GM23248 (cell line): Measurements from ENCODE around the gene GPATCH8. TPM values are rescaled to one million over a fixed set of nuclear protein-coding genes. Genes with fewer than 3 reads are reported as not detected.
A peak's percentile ranks its signal among the peaks of the same experiment; 100 is the strongest.

ENCODE experiments used
- DNase-seq: peaks from one replicate; pipeline ENCODE4 v3.0.0-alpha.2; 2015
- H2AFZ ChIP-seq: fragments of 200-600 bp; sonication (generic); 2 replicates; pipeline ENCODE4 v1.6.1; 2016; ENCODE audit warnings: antibody characterized with exemption
- H3F3A ChIP-seq: fragments of 200-600 bp; sonication (generic); 2 replicates; pipeline ENCODE4 v1.6.1; 2016; ENCODE audit warnings: mild to moderate bottlenecking, antibody characterized with exemption, mixed run types; ENCODE audit not compliant: insufficient read depth
- H3K27ac ChIP-seq: fragments of 200-600 bp; sonication (generic); 2 replicates; pipeline ENCODE4 v1.5.1; 2016; ENCODE audit warnings: mild to moderate bottlenecking
- H3K27me3 ChIP-seq: fragments of 200-600 bp; sonication (generic); replicated peaks from 2 replicates; pipeline ENCODE4 v1.6.1; 2016; ENCODE audit warnings: mild to moderate bottlenecking; ENCODE audit not compliant: insufficient read depth
- H3K36me3 ChIP-seq: fragments of 200-600 bp; sonication (generic); 2 replicates; pipeline ENCODE4 v1.6.1; 2016; ENCODE audit warnings: low read depth, mild to moderate bottlenecking
- H3K4me1 ChIP-seq: fragments of 200-600 bp; sonication (generic); 2 replicates; pipeline ENCODE4 v1.6.1; 2016; ENCODE audit warnings: mild to moderate bottlenecking; ENCODE audit not compliant: insufficient read depth
- H3K4me2 ChIP-seq: fragments of 200-600 bp; sonication (generic); one replicate; pipeline ENCODE4 v1.6.1; 2016; ENCODE audit warnings: mild to moderate bottlenecking; ENCODE audit not compliant: unreplicated experiment
- H3K4me3 ChIP-seq: fragments of 200-600 bp; sonication (generic); 2 replicates; pipeline ENCODE4 v1.5.1; 2016; ENCODE audit warnings: mild to moderate bottlenecking
- H3K79me2 ChIP-seq: fragments of 200-600 bp; sonication (generic); 2 replicates; pipeline ENCODE4 v1.6.1; 2016; ENCODE audit warnings: mild to moderate bottlenecking; ENCODE audit not compliant: insufficient read depth
- H3K9ac ChIP-seq: fragments of 200-600 bp; sonication (generic); 2 replicates; pipeline ENCODE4 v1.6.1; 2016; ENCODE audit warnings: mild to moderate bottlenecking
- H3K9me2 ChIP-seq: fragments of 200-600 bp; sonication (generic); 2 replicates; pipeline ENCODE4 v1.6.1; 2016; ENCODE audit warnings: mixed run types, mild to moderate bottlenecking, moderate library complexity; ENCODE audit not compliant: insufficient read depth
- H3K9me3 ChIP-seq: fragments of 200-600 bp; sonication (generic); one replicate; pipeline ENCODE4 v1.6.1; 2017; ENCODE audit warnings: low read depth
- H4K20me1 ChIP-seq: fragments of 200-600 bp; sonication (generic); 2 replicates; pipeline ENCODE4 v1.6.0; 2016; ENCODE audit not compliant: insufficient read depth
- EZH2 ChIP-seq: fragments of 200-600 bp; sonication (generic); IDR thresholded peaks from 2 replicates; pipeline ENCODE4 v1.6.1; 2018; ENCODE audit warnings: antibody characterized with exemption, mild to moderate bottlenecking; ENCODE audit not compliant: insufficient read depth, poor library complexity, severe bottlenecking
- EZH2phosphoT487 ChIP-seq: fragments of 200-600 bp; sonication (generic); IDR thresholded peaks from 2 replicates; pipeline ENCODE4 v1.6.1; 2018; ENCODE audit warnings: antibody characterized with exemption, moderate library complexity, mild to moderate bottlenecking, low read depth; ENCODE audit not compliant: insufficient read depth
- WGBS, 2 experiments: methylation state at CpG; one replicate each; pipeline ENCODE4 v1.1.6; 2015 to 2017; ENCODE audit warnings: low lambda C conversion rate in 2 of 2, low coverage in 1 of 2; ENCODE audit errors: missing lambda C conversion rate in 2 of 2; 5-methylcytosine and 5-hydroxymethylcytosine counted together
- in situ Hi-C: fragments of 300-500 bp; cut with MboI; formaldehyde crosslinking; loops from 2 replicates; pipeline ENCODE4 v1.15.0; 2020
- polyA plus RNA-seq: library from polyadenylated mRNA; unstranded; fragments of >200 nt; fragmentation: Nextera tagmentation; extraction: Ambion mirVana; gene quantifications from 2 replicates; pipeline ENCODE4 v1.2.1, GENCODE V29; 2016
- total RNA-seq: library from RNA; depleted of rRNA; stranded (reverse); fragments of >200 nt; shearing (Covaris generic); gene quantifications from 2 replicates; pipeline ENCODE4 v1.2.3, GENCODE V29; 2014

The GPATCH8 gene
- total and polyA plus RNA-seq, 2 experiments from 2014 or later = 18.0 to 28.4 TPM

DNA sequence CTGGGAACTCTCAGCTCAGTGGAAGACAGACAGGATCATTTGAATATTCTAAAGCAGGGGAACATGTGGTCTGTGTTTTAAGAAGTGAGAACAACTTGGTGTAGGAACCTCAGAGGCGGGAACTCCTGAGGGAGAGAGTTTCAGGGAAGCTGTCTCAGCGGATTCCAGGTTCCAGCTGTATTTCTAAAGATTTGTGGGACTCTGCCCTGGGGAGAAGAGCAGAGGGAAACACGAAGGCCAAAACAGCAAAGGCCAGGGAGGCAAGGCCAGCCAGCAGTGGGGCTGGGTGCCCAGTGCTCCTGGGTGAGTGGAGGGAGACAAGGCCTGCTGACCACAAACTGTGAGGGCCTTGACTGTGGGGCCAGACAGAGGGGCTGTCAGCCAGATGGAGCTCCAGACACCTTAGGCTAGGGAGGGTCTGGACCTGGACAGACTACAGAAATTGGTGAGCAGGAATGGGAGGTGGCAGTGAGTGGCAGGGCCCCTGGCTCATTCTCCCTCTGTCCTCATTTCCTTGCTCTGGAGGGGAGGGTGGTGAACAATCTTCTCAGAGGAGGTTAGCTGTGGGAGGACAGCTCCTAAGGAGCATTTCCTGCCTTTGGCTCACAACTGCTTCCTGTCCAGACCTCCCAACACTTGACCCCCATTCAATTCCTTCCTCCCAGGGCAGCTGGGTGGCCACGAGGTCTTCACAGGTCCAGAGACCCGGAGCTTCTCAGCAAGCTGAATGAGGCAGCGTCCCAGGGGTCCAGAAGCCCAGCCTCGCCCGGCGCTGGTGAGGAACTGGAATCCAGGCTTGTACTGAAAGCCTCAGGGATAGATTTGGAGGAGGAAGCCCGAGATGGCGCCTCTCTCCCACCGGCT, 33.1 kb upstream of the GPATCH8 start:
- Histone ChIP-seq H3K4me3 (no peak overlapping the region), H3K27me3 (no peaks in the 10 kb centered on the region), H3K9me3 (no peaks in the 10 kb centered on the region), H3K9me2 (no peaks in the 10 kb centered on the region), H3K27ac (no peak overlapping the region), H3K4me2 (no peak overlapping the region), H3K36me3 (no peaks in the 10 kb centered on the region), H3K4me1 (peaks cover 20% of the 10 kb centered on the region; the same call in 1 of the 2 replicates), H3K79me2 (no peaks in the 10 kb centered on the region), H3F3A (0 out of 2 replicates have a peak, but pooled peaks cover 10% of the 10 kb centered on the region), H4K20me1 (no peaks in the 10 kb centered on the region), H2AFZ (peak overlapping the region; percentile 83), H3K9ac (peak overlapping the region; percentile 33)
- DNase-seq = peak; percentile 32
- in situ Hi-C loops = loop anchor here (10.0 to 25.0 kb wide), 2 partner anchors 98 to 324 kb away; partner anchors contain the start of gene UBTF
- 71 to 72% methylated on average over 12 of the region's 12 CpGs for WGBS, 2 experiments
- no peak for TF ChIP-seq EZH2
- no peak for TF ChIP-seq EZH2phosphoT487

DNA sequence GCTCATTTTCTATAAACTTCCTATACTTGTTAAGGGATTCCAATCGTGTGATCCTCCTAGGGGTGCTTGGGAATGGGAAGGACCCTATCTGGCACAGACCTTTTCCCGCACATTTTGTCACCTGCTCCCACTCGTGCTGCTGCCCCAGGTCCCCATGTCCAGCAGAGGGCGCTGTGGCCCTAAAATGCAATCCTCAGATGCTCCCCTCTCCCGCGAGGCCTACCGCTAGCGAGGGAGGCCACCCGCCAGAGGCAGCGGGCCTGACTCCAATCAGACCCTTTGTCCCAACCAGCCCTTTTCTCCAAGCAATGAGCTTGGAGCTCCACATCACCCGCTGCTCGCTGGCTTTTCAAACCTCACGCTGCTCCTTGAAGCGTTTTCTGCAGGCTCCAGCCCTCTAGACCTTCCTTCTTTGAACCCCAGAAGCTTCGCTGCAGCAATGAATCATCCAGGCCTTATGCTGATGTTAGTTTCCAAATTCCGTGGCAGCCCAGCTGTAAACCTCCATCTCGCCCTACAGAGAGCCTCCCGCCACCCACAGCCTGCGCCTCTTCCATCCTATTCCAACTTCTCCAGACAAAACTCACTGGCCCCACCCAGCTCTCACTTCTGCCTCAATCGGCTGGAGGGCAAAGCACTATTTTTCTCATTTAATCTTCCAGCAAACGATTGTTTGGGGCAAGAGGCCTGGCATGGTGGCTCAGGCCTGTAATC, 30.5 kb upstream of the GPATCH8 start:
- no peaks in the 10 kb centered on the region for H3K79me2 ChIP-seq
- no peaks in the 10 kb centered on the region for H3K27me3 ChIP-seq
- H3K9me2 ChIP-seq = no peaks in the 10 kb centered on the region
- H3K4me2 ChIP-seq = peak overlapping the region; percentile 49
- peak overlapping the region; percentile 42 for H3K27ac ChIP-seq
- H3K36me3 ChIP-seq = no peaks in the 10 kb centered on the region
- H2AFZ ChIP-seq = peak overlapping the region; percentile 90
- peak overlapping the region; percentile 58 for H3K9ac ChIP-seq
- H4K20me1 ChIP-seq = no peaks in the 10 kb centered on the region
- H3F3A ChIP-seq = 0 out of 2 replicates have a peak, but pooled peaks cover 10% of the 10 kb centered on the region
- H3K9me3 ChIP-seq = no peaks in the 10 kb centered on the region
- H3K4me1 ChIP-seq = peaks cover 20% of the 10 kb centered on the region; the same call in 1 of the 2 replicates
- H3K4me3 ChIP-seq = peak overlapping the region; percentile 45
- 16 to 19% methylated on average over 21 of the region's 21 CpGs for WGBS, 2 experiments
- DNase-seq = peak; percentile 91
- TF ChIP-seq EZH2 = no peak
- no peak for TF ChIP-seq EZH2phosphoT487
- in situ Hi-C loops = loop anchor here (10.0 to 25.0 kb wide), 2 partner anchors 101 to 321 kb away; partner anchors contain the start of gene UBTF

DNA sequence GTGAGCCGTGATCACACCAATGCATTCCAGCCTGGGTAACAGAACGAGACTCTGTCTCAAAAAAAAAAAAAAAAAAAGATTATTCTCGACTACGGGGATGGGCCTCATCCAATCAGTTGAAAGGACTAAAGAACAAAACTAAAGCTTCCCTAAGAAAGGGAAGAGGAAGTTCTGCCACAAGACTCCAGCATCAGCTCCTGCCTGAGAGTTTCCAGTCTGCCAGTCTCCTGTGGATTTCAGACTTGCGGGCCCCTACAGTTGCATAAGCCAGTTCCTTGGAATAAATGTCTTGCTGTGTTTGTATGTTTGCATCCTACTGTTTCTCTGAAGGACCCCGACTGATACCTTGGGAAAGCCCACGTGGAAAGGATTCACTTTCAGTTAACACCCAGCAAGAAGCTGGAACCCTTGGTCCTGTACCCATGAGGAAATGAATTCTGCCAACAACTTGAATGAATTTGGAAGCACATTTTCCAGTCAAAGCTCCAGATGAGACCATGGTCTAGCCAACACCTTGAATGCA, 27.8 kb upstream of the GPATCH8 start:
- H4K20me1 ChIP-seq = no peaks in the 10 kb centered on the region
- no peak overlapping the region for H3K4me2 ChIP-seq
- no peaks in the 10 kb centered on the region for H3K27me3 ChIP-seq
- DNase-seq = no peak
- 0 out of 2 replicates have a peak, but pooled peaks cover 10% of the 10 kb centered on the region for H3F3A ChIP-seq
- H3K9me3 ChIP-seq = no peaks in the 10 kb centered on the region
- H3K36me3 ChIP-seq = no peaks in the 10 kb centered on the region
- H3K9ac ChIP-seq = no peak overlapping the region
- in situ Hi-C loops = loop anchor here (10.0 to 25.0 kb wide), 2 partner anchors 104 to 319 kb away; partner anchors contain the start of gene UBTF
- no peak overlapping the region for H3K4me3 ChIP-seq
- no peak overlapping the region for H3K27ac ChIP-seq
- peaks cover 12% of the 10 kb centered on the region; the same call in 1 of the 2 replicates for H3K4me1 ChIP-seq
- H3K79me2 ChIP-seq = no peaks in the 10 kb centered on the region
- H2AFZ ChIP-seq = no peak overlapping the region
- 66 to 69% methylated on average over 7 of the region's 7 CpGs for WGBS, 2 experiments
- H3K9me2 ChIP-seq = no peaks in the 10 kb centered on the region
- TF ChIP-seq EZH2phosphoT487 = no peak
- TF ChIP-seq EZH2 = no peak

DNA sequence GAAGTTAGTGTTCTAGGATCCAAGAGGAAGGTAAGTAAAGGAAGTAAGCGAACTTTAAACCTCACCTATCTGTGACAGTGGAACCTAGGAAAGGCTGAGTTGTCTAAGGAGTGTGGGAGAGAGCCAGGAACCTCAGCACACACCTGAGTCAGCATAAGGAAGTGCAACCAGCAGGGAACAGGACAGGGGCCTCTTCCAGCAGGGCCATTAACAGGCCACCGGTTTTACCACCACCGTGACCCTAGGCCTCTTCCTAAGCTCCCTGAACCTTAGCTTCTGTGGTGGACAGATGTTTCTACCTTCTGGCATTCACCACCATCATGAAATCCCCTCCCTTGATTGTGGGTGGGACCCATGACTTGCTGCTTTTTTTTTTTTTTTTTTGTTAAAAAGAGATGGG, 26.7 kb upstream of the GPATCH8 start:
- Histone ChIP-seq H3K27me3 (no peaks in the 10 kb centered on the region), H2AFZ (no peak overlapping the region), H3K9ac (no peak overlapping the region), H3K4me1 (peaks cover 10% of the 10 kb centered on the region; the same call in 1 of the 2 replicates), H3K79me2 (no peaks in the 10 kb centered on the region), H3K4me2 (no peak overlapping the region), H3K4me3 (no peak overlapping the region), H3K27ac (no peak overlapping the region), H3K9me2 (no peaks in the 10 kb centered on the region), H3K9me3 (no peaks in the 10 kb centered on the region), H4K20me1 (no peaks in the 10 kb centered on the region), H3K36me3 (no peaks in the 10 kb centered on the region), H3F3A (0 out of 2 replicates have a peak, but pooled peaks cover 10% of the 10 kb centered on the region)
- TF ChIP-seq EZH2phosphoT487 (no peak), EZH2 (no peak)
- in situ Hi-C loops = loop anchor here (10.0 to 25.0 kb wide), 2 partner anchors 105 to 318 kb away; partner anchors contain the start of gene UBTF
- 86 to 89% methylated on average over 3 of the region's 3 CpGs for WGBS, 2 experiments
- no peak for DNase-seq
